Activated CD8-positive, alpha-beta memory T cell treated with anti-CD3 and anti-CD28 coated beads, Interleukin-2, amount 10 ng/mL, durations not matched to agents 7 days and 5 days (primary cell): ENCODE results near the gene PEX14. TPM values are rescaled to one million over a fixed set of nuclear protein-coding genes. Genes with fewer than 3 reads are reported as not detected.

ENCODE experiments used
- ATAC-seq: fragments of 150-1000 bp; cut with Tn5 transposase; one replicate; pipeline ENCODE4 v1.10.0; 2021; ENCODE audit warnings: moderate library complexity
- CTCF ChIA-PET: fragments of 350-600 bp; sonication (Branson Sonifier 250); formaldehyde crosslinking; loops from one replicate; lab custom pipeline; 2021; ENCODE audit warnings: antibody characterized with exemption; lab: Charles Lee
- DNase-seq: peaks from one replicate; pipeline ENCODE4 v3.0.0-alpha.2; 2020
- H3K27ac Mint-ChIP-seq: one replicate; pipeline ENCODE4 v1.8.0; 2021; ENCODE audit warnings: mild to moderate bottlenecking, mixed read lengths
- H3K27me3 Mint-ChIP-seq: one replicate; pipeline ENCODE4 v1.8.0; 2021; ENCODE audit warnings: mixed read lengths
- H3K36me3 Mint-ChIP-seq: one replicate; pipeline ENCODE4 v1.8.0; 2021; ENCODE audit warnings: mild to moderate bottlenecking, mixed read lengths
- H3K4me1 Mint-ChIP-seq: one replicate; pipeline ENCODE4 v1.8.0; 2021; ENCODE audit warnings: mixed read lengths
- H3K4me3 Mint-ChIP-seq: one replicate; pipeline ENCODE4 v1.8.0; 2021; ENCODE audit warnings: mild to moderate bottlenecking, moderate library complexity, mixed read lengths
- H3K9me3 Mint-ChIP-seq: one replicate; pipeline ENCODE4 v1.8.0; 2022; ENCODE audit warnings: low read depth, mixed read lengths
- total RNA-seq, 2 experiments: library from RNA; stranded (reverse); gene quantifications; one replicate each; pipeline ENCODE4 v1.2.3, GENCODE V29; 2021

The PEX14 gene
- total RNA-seq, 2 experiments from 2014 or later, result 24.4 to 27.5 TPM

DNA sequence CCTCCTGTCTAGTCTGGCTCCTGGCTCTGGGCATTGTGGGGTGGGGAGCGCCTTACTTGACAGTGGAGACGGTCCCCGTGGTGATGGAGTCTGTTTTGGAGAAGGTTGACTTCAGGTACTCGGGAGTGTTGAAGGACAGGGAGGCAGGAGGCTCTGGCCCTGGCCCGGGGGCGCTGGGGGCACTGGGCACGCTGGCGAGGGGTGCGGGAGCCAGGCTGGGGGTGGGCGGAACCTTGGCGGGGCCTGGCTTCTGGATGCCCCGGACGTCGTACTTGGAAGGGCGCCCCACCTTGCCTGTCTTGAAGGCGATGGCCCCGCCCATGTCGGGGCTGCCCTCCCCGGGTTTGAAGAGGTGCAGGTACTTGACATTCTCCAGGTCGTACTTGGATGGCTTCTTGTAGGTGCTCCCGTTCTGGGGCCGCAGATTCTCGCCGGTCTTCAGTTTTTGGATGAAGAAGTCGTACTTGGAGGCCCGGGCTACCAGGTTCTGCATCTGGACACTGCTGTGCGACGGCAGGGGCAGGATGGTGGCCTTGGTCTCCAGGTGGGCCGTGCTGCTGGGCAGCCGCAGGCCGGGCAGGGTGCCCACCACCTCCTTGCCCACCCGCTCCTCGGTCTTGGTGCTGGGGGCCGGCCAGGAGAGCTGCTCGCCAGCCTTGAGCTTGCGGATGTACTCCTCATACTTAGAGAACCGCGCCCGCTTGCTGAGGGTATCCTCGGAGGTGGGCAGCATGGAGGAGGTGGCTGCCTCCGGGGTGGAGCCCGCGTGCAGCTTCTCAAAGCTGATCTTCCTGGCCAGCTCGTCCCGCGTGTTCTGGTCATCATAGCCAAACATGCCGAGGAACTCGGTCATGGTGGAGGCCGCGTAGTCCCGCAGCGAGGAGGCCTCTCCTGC is 185.1 kb downstream of the PEX14 start:
- Mint-ChIP-seq H3K36me3 (no peaks in the 10 kb centered on the region), H3K27ac (no peak overlapping the region), H3K4me1 (no peaks in the 10 kb centered on the region), H3K27me3 (no peaks in the 10 kb centered on the region), H3K4me3 (no peak overlapping the region), H3K9me3 (no peaks in the 10 kb centered on the region)
- ATAC-seq (no peak), DNase-seq (no peak)
- CTCF ChIA-PET, result no interaction called here

DNA sequence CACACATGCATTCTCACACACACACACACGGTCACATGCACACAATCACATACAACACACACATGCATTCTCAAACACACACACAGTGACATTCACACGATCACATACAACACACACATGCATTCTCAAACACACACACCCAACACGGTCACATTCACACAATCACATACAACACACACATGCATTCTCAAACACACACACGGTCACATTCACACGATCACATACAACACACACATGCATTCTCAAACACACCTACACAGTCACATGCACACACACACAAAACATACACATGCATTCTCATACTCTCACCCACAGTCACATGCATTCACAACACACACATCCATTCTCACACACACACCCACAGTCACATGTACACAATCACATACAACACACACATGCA is 186.7 kb downstream of the PEX14 start:
- no peaks in the 10 kb centered on the region for H3K9me3 Mint-ChIP-seq
- H3K27me3 Mint-ChIP-seq, result no peaks in the 10 kb centered on the region
- no peaks in the 10 kb centered on the region for H3K36me3 Mint-ChIP-seq
- CTCF ChIA-PET, result no interaction called here
- DNase-seq, result no peak
- no peak overlapping the region for H3K27ac Mint-ChIP-seq
- ATAC-seq, result no peak
- no peaks in the 10 kb centered on the region for H3K4me1 Mint-ChIP-seq
- H3K4me3 Mint-ChIP-seq, result no peak overlapping the region

DNA sequence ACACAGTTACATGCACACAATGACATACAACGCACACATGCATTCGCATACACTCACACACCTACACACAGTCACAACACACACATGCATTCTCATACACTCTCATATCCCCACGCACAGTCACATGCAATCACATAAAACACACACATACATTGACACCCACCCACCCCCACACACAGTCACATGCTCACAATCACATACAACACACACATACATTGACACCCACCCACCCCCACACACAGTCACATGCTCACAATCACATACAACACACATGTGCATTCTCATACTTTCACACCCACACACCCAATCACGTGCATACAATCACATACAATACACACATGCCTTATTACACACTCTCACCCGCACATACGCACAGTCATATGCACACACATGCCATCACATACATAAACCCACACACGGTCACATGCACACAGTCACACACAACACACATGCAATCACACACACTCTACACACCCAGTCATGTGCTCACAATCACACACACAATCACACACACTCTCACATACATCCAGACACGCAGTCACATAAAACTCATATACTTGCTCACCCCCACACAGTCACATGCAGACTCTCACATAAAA is 187.4 kb downstream of the PEX14 start:
- H3K27ac Mint-ChIP-seq, result no peak overlapping the region
- no peaks in the 10 kb centered on the region for H3K27me3 Mint-ChIP-seq
- no peak for ATAC-seq
- no peak overlapping the region for H3K4me3 Mint-ChIP-seq
- H3K36me3 Mint-ChIP-seq, result no peaks in the 10 kb centered on the region
- no peak for DNase-seq
- no peaks in the 10 kb centered on the region for H3K9me3 Mint-ChIP-seq
- H3K4me1 Mint-ChIP-seq, result no peaks in the 10 kb centered on the region
- CTCF ChIA-PET, result no interaction called here

DNA sequence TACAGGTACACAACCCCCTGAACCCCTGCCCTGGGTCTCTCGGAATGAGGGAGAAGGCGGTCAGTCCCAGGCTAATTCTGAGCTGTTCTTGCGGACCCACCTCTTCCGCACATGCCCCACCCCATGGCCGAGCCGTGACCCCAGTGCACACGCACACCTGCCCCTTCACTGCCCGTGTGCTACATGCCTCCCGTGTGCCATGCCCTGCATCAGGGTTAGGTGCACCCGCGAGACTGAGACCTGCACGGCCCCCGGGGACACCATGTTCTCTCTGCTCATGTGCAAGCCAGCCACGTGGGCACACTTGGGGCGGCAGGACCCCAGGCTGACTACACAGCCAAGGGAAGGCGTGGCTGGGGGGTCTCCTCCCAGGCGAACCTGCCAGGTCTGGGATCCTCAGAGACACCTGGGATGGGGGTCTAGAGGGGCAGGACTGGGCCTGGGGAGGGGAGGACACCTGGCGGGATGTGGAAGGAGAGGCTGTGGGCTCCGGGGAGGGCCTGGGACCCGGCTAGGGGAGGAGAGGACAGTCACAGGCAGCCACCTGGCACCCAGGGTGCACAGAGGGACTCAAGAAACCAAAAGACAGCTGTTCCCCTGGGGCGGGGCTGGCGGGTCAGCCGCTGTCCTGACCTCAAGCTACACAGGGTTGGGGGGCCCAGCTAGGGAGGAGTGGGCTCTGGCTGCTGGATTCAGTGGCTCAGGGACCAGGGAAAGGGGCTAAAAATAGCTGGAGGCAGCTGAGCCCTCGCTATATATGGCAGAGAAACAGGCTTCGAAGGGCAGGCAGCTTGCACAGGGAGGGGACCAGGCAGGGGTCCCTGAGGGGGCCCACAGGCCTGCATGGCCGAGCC is 188.3 kb downstream of the PEX14 start:
- DNase-seq, result no peak
- CTCF ChIA-PET, result no interaction called here

DNA sequence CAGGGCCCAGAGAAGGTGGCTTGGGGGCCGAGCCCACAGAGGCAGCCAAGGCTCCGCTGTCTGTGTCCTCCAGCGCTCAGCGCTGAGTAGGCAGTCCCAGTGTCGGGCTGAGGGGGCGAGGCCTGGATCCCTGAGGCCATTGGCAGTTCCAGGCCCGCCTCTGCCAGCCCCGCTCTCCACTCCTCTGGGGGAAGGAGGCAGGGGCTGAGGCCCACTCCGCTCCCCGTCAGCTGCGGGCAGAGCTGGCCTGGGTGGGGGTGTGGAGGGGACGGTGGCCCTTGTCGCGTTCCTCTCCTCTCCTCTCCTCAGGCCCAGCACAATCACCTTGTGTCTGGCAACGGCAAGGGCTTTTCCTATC is 188.9 kb downstream of the PEX14 start:
- H3K27me3 Mint-ChIP-seq, result no peaks in the 10 kb centered on the region
- no peak overlapping the region for H3K4me3 Mint-ChIP-seq
- no peaks in the 10 kb centered on the region for H3K36me3 Mint-ChIP-seq
- H3K9me3 Mint-ChIP-seq, result no peaks in the 10 kb centered on the region
- DNase-seq, result no peak
- no peak overlapping the region for H3K27ac Mint-ChIP-seq
- no peaks in the 10 kb centered on the region for H3K4me1 Mint-ChIP-seq
- ATAC-seq, result no peak
- CTCF ChIA-PET, result no interaction called here

More for the DNA sequence above, 188.3 kb downstream of the PEX14 start:
- Mint-ChIP-seq H3K36me3 (no peaks in the 10 kb centered on the region), H3K27ac (no peak overlapping the region), H3K4me3 (no peak overlapping the region), H3K9me3 (no peaks in the 10 kb centered on the region), H3K4me1 (no peaks in the 10 kb centered on the region), H3K27me3 (no peaks in the 10 kb centered on the region)
- no peak for ATAC-seq

DNA sequence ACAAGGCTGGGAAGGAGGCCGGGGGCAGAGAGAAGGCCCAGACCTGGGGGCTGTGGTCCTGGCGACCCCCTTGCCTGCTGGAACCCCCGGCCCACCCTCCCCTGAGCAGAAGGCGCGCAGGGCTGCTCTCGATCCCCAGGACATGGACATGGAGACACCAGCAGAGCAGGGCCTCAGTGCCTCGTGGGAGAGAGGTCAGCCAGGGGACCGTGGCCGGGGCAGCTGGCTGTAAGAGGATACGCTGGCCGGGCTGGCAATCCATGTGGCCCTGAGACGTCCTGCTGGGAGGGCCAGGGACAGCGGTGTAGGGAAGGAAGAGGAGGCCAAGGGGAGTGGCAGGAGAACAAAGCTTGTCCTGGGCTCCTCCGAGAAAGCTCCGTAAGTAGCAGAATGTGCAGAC is 189.5 kb downstream of the PEX14 start:
- CTCF ChIA-PET, result no interaction called here
- no peaks in the 10 kb centered on the region for H3K9me3 Mint-ChIP-seq
- no peaks in the 10 kb centered on the region for H3K4me1 Mint-ChIP-seq
- no peak overlapping the region for H3K27ac Mint-ChIP-seq
- ATAC-seq (no peak), DNase-seq (no peak)
- no peak overlapping the region for H3K4me3 Mint-ChIP-seq
- no peaks in the 10 kb centered on the region for H3K36me3 Mint-ChIP-seq
- H3K27me3 Mint-ChIP-seq, result no peaks in the 10 kb centered on the region

DNA sequence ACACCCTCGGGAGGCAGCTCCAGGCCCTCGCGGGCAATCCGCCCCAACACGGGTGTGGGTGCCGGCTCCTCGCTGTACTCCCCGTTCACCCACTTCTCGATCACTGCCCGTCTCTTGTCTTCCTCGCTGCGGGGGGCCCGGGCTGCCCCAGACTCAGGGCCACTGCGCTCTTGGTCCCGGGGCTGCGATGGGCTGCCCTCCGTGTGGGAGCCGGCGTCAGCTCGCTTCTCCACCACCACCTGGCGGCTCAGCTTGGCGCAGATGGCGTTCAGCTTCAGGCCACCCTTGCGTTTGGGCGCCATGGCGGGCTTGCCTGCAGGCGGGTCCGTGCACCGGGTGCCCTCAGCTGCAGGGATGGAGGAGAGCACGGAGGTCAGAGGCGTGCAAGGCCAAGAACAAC is 190.5 kb downstream of the PEX14 start:
- ATAC-seq, result no peak
- Mint-ChIP-seq H3K4me3 (no peak overlapping the region), H3K4me1 (no peaks in the 10 kb centered on the region), H3K27me3 (no peaks in the 10 kb centered on the region), H3K27ac (no peak overlapping the region), H3K36me3 (no peaks in the 10 kb centered on the region), H3K9me3 (no peaks in the 10 kb centered on the region)
- no peak for DNase-seq
- CTCF ChIA-PET, result no interaction called here

DNA sequence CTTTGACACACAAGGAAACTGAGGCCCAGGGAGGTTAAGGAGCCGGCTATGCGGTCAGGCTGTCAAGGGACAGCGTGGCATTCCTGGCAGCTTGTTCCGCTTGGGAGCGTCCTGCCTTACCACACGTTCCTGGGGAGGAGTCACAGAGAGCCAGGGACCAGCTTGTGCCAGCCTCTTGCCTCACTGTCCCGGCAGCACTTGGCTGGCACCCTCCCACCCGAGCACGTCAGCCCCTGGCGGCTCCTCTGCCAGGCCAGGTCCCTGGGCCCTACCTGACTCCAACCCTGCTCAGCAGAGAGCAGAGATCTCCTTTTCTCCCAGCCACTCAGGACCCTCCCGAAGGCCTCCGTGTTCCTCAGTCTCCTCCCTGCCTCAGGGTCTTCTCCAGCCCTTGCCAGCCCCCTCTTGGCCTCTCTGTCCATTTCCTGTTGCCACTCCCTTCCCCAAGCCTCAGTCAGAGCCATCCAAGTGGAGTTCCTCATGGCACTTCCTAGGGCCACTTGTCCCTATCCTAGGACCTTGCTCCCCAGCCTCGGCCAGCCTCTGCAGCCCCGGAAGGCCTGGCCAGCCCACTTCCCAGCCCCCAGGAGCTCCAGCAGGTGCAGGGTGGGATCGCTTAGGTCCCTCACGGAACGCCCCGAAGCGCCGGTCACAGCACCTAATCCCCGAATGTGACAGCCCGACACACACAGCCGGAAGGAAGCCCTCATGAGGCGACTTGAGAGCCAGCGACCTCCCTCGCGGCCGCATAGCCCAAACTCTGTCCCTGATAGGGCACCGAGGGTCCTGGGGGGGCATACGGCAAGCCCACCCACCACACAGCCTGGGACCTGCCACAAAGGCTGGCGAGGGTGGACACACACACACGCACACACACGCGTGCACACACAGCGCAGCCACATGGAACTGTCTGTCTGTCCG is 191.4 kb downstream of the PEX14 start:
- DNase-seq, result no peak
- Mint-ChIP-seq H3K27ac (no peak overlapping the region), H3K4me1 (no peaks in the 10 kb centered on the region), H3K9me3 (no peaks in the 10 kb centered on the region), H3K4me3 (no peak overlapping the region), H3K36me3 (no peaks in the 10 kb centered on the region), H3K27me3 (no peaks in the 10 kb centered on the region)
- ATAC-seq, result no peak
- CTCF ChIA-PET, result no interaction called here

DNA sequence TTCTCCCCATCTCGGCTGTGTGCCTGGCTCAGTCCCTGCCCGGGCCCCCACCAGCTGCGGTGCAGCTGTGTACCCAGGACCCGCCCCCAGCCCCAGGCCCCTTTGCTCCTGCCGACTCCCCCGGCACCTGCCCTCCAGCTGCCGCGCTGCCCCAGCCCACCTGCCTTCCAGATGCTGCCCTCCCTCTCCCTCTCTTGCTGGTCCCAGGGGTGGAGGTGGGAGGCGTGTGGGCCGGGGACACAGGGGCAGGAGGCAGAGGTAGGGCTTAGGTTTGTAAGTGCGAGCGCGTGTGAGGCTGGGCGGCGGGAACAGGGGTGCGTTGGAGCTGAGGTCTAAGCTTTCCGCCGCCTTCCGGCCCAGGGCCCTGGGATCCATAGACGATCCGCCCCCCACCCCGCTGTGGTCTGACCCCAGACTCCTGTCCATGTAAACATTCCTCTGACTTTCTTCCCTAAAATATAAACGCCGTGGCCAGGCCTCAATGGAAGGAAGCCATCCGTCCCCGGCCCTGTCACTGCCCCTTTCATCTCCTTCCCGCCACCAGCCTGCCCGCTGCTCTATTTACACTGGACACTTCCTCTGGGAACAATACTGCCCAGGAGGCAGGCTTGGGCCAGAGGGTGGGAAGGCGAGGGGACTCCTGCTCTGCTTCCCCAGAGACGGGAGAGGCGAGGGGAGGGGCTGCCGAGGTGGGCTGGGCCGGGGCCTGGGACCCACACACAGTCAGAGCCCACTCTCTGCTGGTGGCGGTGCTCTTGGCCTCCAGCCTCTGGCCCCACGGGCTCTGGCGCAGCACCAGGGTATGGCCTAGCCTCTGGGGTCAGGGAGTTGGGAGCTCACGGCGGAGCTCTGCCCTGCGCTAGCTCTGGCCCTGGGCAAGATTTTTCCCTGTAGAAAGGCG is 193.4 kb downstream of the PEX14 start:
- DNase-seq, result no peak
- Mint-ChIP-seq H3K4me3 (no peak overlapping the region), H3K36me3 (no peaks in the 10 kb centered on the region), H3K27ac (no peak overlapping the region), H3K4me1 (no peaks in the 10 kb centered on the region), H3K27me3 (no peaks in the 10 kb centered on the region), H3K9me3 (no peaks in the 10 kb centered on the region)
- no peak for ATAC-seq
- CTCF ChIA-PET, result no interaction called here

DNA sequence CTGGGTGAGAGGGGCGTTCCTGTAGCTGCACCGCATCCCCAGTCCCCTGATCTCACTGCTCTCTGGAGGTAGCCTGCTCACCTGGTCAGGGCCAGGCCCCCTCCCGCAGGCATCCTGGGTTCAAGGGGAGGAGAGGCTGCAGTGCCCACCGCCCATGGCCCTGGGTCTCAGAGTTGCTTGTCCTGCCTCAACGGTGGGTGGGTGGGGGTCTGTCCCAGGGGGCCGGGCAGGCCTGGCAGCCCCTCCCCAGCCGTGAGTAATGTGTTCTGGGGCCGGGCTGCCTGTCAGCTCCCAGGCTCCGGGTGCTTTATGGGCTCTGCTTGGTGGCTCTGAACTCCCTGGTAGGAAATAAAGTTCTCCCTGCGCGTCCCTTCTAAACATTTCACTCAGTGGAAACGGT is 194.8 kb downstream of the PEX14 start:
- Mint-ChIP-seq H3K4me1 (no peaks in the 10 kb centered on the region), H3K27ac (no peak overlapping the region), H3K36me3 (no peaks in the 10 kb centered on the region), H3K9me3 (no peaks in the 10 kb centered on the region), H3K27me3 (no peaks in the 10 kb centered on the region), H3K4me3 (no peak overlapping the region)
- DNase-seq (no peak), ATAC-seq (no peak)
- CTCF ChIA-PET, result no interaction called here

DNA sequence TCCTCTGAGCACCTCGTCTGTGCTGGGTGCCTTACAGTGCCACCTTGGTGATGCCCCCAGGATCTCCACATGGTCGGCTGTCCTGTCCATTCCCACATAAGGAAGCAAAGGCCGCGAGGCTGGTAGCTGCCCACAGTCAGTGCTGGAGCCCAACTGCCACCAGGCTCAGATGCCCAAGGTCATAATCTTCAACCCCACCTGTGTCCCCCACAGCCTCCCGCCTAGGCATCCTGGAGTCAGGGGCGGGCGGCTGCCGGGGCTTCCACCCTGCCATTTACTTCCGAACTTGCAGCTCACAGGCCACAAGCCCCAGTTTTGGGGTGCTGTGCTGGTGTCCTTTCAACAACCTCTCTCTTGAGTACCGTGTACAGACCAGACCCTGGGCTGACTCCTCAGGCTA is 195.4 kb downstream of the PEX14 start:
- Mint-ChIP-seq H3K36me3 (no peaks in the 10 kb centered on the region), H3K4me3 (no peak overlapping the region), H3K4me1 (no peaks in the 10 kb centered on the region), H3K27ac (no peak overlapping the region), H3K9me3 (no peaks in the 10 kb centered on the region), H3K27me3 (no peaks in the 10 kb centered on the region)
- no peak for DNase-seq
- ATAC-seq, result no peak
- CTCF ChIA-PET, result no interaction called here

DNA sequence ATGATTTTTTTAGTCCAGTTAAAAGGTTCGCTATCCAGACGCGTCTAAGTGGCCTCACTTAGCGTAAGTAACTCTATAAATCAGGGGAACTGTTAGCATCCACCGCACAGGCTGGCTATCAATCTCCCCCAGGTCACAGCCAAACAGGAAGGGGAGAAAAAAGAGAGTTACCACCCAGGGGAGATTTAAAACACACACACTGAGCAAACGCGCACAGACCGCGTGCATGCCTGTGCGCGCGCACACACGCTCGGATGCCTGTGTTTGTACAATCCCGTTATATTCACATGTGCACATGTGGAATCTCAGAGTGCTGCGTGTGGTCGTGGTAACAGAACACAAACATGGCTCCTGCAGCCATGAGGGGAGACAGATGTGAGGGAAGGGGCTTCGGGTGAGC is 196.3 kb downstream of the PEX14 start:
- DNase-seq (no peak), ATAC-seq (no peak)
- Mint-ChIP-seq H3K4me1 (no peaks in the 10 kb centered on the region), H3K36me3 (no peaks in the 10 kb centered on the region), H3K4me3 (no peak overlapping the region), H3K27me3 (no peaks in the 10 kb centered on the region), H3K27ac (no peak overlapping the region), H3K9me3 (no peaks in the 10 kb centered on the region)
- CTCF ChIA-PET, result no interaction called here
